Activated CD4-positive, alpha-beta T cell treated with anti-CD3 and anti-CD28 coated beads, Interleukin-2, amount 10 ng/mL, durations not matched to agents 7 days and 5 days (primary cell): ENCODE data around the gene LDHD. TPM values are rescaled to one million over a fixed set of nuclear protein-coding genes. Genes with fewer than 3 reads are reported as not detected.

Source experiments
- CTCF ChIA-PET: fragments of 350-600 bp; sonication (Branson Sonifier 250); formaldehyde crosslinking; loops from one replicate; lab custom pipeline; 2021; ENCODE audit warnings: antibody characterized with exemption; lab: Charles Lee
- POLR2A ChIA-PET: fragments of 350-600 bp; sonication (Branson Sonifier 250); formaldehyde crosslinking; loops from one replicate; lab custom pipeline; 2021; ENCODE audit warnings: antibody characterized with exemption; lab: Charles Lee
- DNase-seq: peaks from one replicate; pipeline ENCODE4 v3.0.0-alpha.2; 2020
- H3K27ac Mint-ChIP-seq: one replicate; pipeline ENCODE4 v1.8.0; 2021; ENCODE audit warnings: mild to moderate bottlenecking, moderate library complexity, mixed read lengths
- H3K27me3 Mint-ChIP-seq: one replicate; pipeline ENCODE4 v1.8.0; 2021; ENCODE audit warnings: mixed read lengths
- H3K36me3 Mint-ChIP-seq: one replicate; pipeline ENCODE4 v1.8.0; 2021; ENCODE audit warnings: low read depth, mixed read lengths
- H3K4me1 Mint-ChIP-seq: one replicate; pipeline ENCODE4 v1.8.0; 2021; ENCODE audit warnings: mixed read lengths
- H3K4me3 Mint-ChIP-seq: one replicate; pipeline ENCODE4 v1.8.0; 2021; ENCODE audit warnings: mild to moderate bottlenecking, moderate library complexity, mixed read lengths
- H3K9me3 Mint-ChIP-seq: one replicate; pipeline ENCODE4 v1.8.0; 2021; ENCODE audit warnings: mixed read lengths
- total RNA-seq, 2 experiments: library from RNA; stranded (reverse); gene quantifications; one replicate each; pipeline ENCODE4 v1.2.3, GENCODE V29; 2021

Gene LDHD
- total RNA-seq, 2 experiments from 2014 or later: 0.20 TPM; not detected in 1

GRCh38 chr16:75071621-75072020 is 45.0 kb downstream of the LDHD start:
- POLR2A ChIA-PET: no interaction called here
- DNase-seq: no peak
- H3K4me3 Mint-ChIP-seq: no peak overlapping the region
- no peaks in the 10 kb centered on the region for H3K27me3 Mint-ChIP-seq
- no peak overlapping the region for H3K27ac Mint-ChIP-seq
- no peaks in the 10 kb centered on the region for H3K9me3 Mint-ChIP-seq
- H3K4me1 Mint-ChIP-seq: peaks cover 69% of the 10 kb centered on the region
- CTCF ChIA-PET: interaction anchor here (2.5 to 3.0 kb wide), 3 partner anchors 10 to 39 kb away, joined by 9 to 11 read pairs (median 11); no protein-coding TSS in a partner anchor
- peaks cover 11% of the 10 kb centered on the region for H3K36me3 Mint-ChIP-seq

GRCh38 chr16:75070012-75070841 is 46.4 kb downstream of the LDHD start:
- Mint-ChIP-seq H3K27ac (no peak overlapping the region), H3K4me1 (peaks cover 67% of the 10 kb centered on the region)

GRCh38 chr16:75068085-75069031 is 48.2 kb downstream of the LDHD start:
- Mint-ChIP-seq H3K9me3 (no peaks in the 10 kb centered on the region), H3K4me3 (no peak overlapping the region)
- CTCF ChIA-PET: interaction anchor here (0.6 to 2.6 kb wide), 8 partner anchors 10 to 97 kb away, joined by 3 to 10 read pairs (median 4); no protein-coding TSS in a partner anchor

More at GRCh38 chr16:75070012-75070841, 46.4 kb downstream of the LDHD start:
- Mint-ChIP-seq H3K36me3 (peaks cover 6% of the 10 kb centered on the region), H3K9me3 (no peaks in the 10 kb centered on the region), H3K4me3 (no peak overlapping the region), H3K27me3 (no peaks in the 10 kb centered on the region)
- ChIA-PET POLR2A (no interaction called here), CTCF (interaction anchor here (0.6 to 3.0 kb wide), 3 partner anchors 8 to 74 kb away, joined by 3 to 11 read pairs (median 3); no protein-coding TSS in a partner anchor)
- DNase-seq: no peak

GRCh38 chr16:75066861-75067447 is 49.6 kb downstream of the LDHD start:
- peaks cover 2% of the 10 kb centered on the region for H3K36me3 Mint-ChIP-seq
- DNase-seq: no peak
- H3K9me3 Mint-ChIP-seq: no peaks in the 10 kb centered on the region
- ChIA-PET POLR2A (no interaction called here), CTCF (interaction anchor here (1.3 to 2.6 kb wide), 2 partner anchors 13 to 44 kb away, joined by 4 to 10 read pairs; no protein-coding TSS in a partner anchor)
- H3K4me1 Mint-ChIP-seq: peaks cover 72% of the 10 kb centered on the region
- no peak overlapping the region for H3K27ac Mint-ChIP-seq
- H3K4me3 Mint-ChIP-seq: no peak overlapping the region
- no peaks in the 10 kb centered on the region for H3K27me3 Mint-ChIP-seq

More at GRCh38 chr16:75068085-75069031, 48.2 kb downstream of the LDHD start:
- POLR2A ChIA-PET: no interaction called here
- Mint-ChIP-seq H3K27me3 (no peaks in the 10 kb centered on the region), H3K27ac (no peak overlapping the region), H3K4me1 (peaks cover 68% of the 10 kb centered on the region), H3K36me3 (peaks cover 6% of the 10 kb centered on the region)
- DNase-seq: no peak

- ChIA-PET CTCF (interaction anchor here (2.9 to 3.2 kb wide), 2 partner anchors 14 to 46 kb away, joined by 10 to 12 read pairs; no protein-coding TSS in a partner anchor), POLR2A (no interaction called here)
- no peaks in the 10 kb centered on the region for H3K27me3 Mint-ChIP-seq
- H3K36me3 Mint-ChIP-seq: peaks cover 2% of the 10 kb centered on the region
- peaks cover 73% of the 10 kb centered on the region for H3K4me1 Mint-ChIP-seq
- peak overlapping the region; percentile 58 for H3K4me3 Mint-ChIP-seq
- H3K9me3 Mint-ChIP-seq: no peaks in the 10 kb centered on the region
- no peak for DNase-seq
- H3K27ac Mint-ChIP-seq: peak overlapping the region; percentile 85
These were observed 50.9 kb downstream of the LDHD start for GRCh38 chr16:75065521-75066149.

GRCh38 chr16:75065149-75065505 is 51.5 kb downstream of the LDHD start:
- Mint-ChIP-seq H3K27me3 (no peaks in the 10 kb centered on the region), H3K36me3 (peaks cover 2% of the 10 kb centered on the region), H3K4me3 (peak overlapping the region; percentile 58), H3K27ac (peak overlapping the region; percentile 85), H3K4me1 (peaks cover 68% of the 10 kb centered on the region), H3K9me3 (no peaks in the 10 kb centered on the region)
- POLR2A ChIA-PET: no interaction called here
- CTCF ChIA-PET: interaction anchor here (0.6 to 3.2 kb wide), 6 partner anchors 13 to 488 kb away, joined by 3 to 12 read pairs (median 4); no protein-coding TSS in a partner anchor
- peak; percentile 54 for DNase-seq

- DNase-seq: peak; percentile 31
- Mint-ChIP-seq H3K27ac (peak overlapping the region; percentile 85), H3K4me1 (peaks cover 64% of the 10 kb centered on the region), H3K4me3 (peak overlapping the region; percentile 58), H3K9me3 (no peaks in the 10 kb centered on the region), H3K36me3 (peaks cover 2% of the 10 kb centered on the region), H3K27me3 (no peaks in the 10 kb centered on the region)
- POLR2A ChIA-PET: interaction anchor here (0.6 kb wide), 1 partner anchor 24 kb away, joined by 12 read pairs; no protein-coding TSS in a partner anchor
- CTCF ChIA-PET: interaction anchor here (0.6 to 3.2 kb wide), 8 partner anchors 13 to 487 kb away, joined by 3 to 12 read pairs (median 3); no protein-coding TSS in a partner anchor
These were observed 52.0 kb downstream of the LDHD start for GRCh38 chr16:75064403-75065148.

- no peak for DNase-seq
- POLR2A ChIA-PET: no interaction called here
- CTCF ChIA-PET: interaction anchor here (0.5 to 3.2 kb wide), 8 partner anchors 8 to 62 kb away, joined by 3 to 12 read pairs (median 3); no protein-coding TSS in a partner anchor
- Mint-ChIP-seq H3K27me3 (no peaks in the 10 kb centered on the region), H3K27ac (peak overlapping the region; percentile 44), H3K9me3 (no peaks in the 10 kb centered on the region), H3K4me3 (no peak overlapping the region), H3K4me1 (peaks cover 61% of the 10 kb centered on the region), H3K36me3 (peaks cover 2% of the 10 kb centered on the region)
These were observed 53.0 kb downstream of the LDHD start for GRCh38 chr16:75063549-75064088.

GRCh38 chr16:75062976-75063346 is 53.6 kb downstream of the LDHD start:
- H3K9me3 Mint-ChIP-seq: no peaks in the 10 kb centered on the region
- peaks cover 57% of the 10 kb centered on the region for H3K4me1 Mint-ChIP-seq
- no peaks in the 10 kb centered on the region for H3K27me3 Mint-ChIP-seq
- no peak overlapping the region for H3K27ac Mint-ChIP-seq
- ChIA-PET CTCF (interaction anchor here (0.5 to 3.2 kb wide), 6 partner anchors 9 to 58 kb away, joined by 3 to 12 read pairs (median 6); no protein-coding TSS in a partner anchor), POLR2A (no interaction called here)
- DNase-seq: no peak
- peaks cover 2% of the 10 kb centered on the region for H3K36me3 Mint-ChIP-seq
- no peak overlapping the region for H3K4me3 Mint-ChIP-seq

- Mint-ChIP-seq H3K4me3 (no peak overlapping the region), H3K36me3 (peaks cover 2% of the 10 kb centered on the region), H3K27ac (peak overlapping the region; percentile 48), H3K27me3 (no peaks in the 10 kb centered on the region), H3K4me1 (peaks cover 55% of the 10 kb centered on the region), H3K9me3 (no peaks in the 10 kb centered on the region)
- DNase-seq: no peak
- POLR2A ChIA-PET: no interaction called here
- CTCF ChIA-PET: interaction anchor here (0.6 to 3.2 kb wide), 8 partner anchors 9 to 322 kb away, joined by 3 to 12 read pairs (median 4); no protein-coding TSS in a partner anchor
These were observed 54.2 kb downstream of the LDHD start for GRCh38 chr16:75062135-75062975.
